OCI-LY3 (cell line): ENCODE data around the gene SLFN5.
"Not testable (repeated sequence)": the region's sequence is repeated elsewhere in the genome, so short reads cannot be mapped to it uniquely, and the experiment has no call there.

ENCODE experiments used
- CTCF ChIP-seq: fragments of 200-600, 300-600 bp; sonication (generic); IDR thresholded peaks from 2 replicates; pipeline ENCODE4 v1.5.1; 2014; ENCODE audit warnings: antibody characterized with exemption, low read length, low read depth
- EZH2phosphoT487 ChIP-seq: fragments of 200-600 bp; shearing (Covaris generic); IDR thresholded peaks from 2 replicates; pipeline ENCODE4 v1.6.1; 2018; ENCODE audit warnings: antibody characterized with exemption, mixed run types, low read depth

- not testable (repeated sequence) for TF ChIP-seq CTCF, EZH2phosphoT487
These were observed 48.9 kb upstream of the SLFN5 start, which contains the start of gene SLC35G3 for GRCh38 chr17:35194001-35194400.
